Mesenchymal stem cell (in vitro differentiated cells and primary cell): ENCODE data around the gene ADGRV1.

Experiments used
- DNase-seq: peaks from one replicate; pipeline ENCODE4 v3.0.0-alpha.2; 2013
- H2AFZ ChIP-seq: one replicate; pipeline ENCODE4 v1.6.1; 2013; ENCODE audit warnings: low read depth, mild to moderate bottlenecking, control low read depth, inconsistent platforms, low read length, moderate library complexity
- H2AK5ac ChIP-seq: 2 replicates; pipeline ENCODE4 v1.6.1; 2013; ENCODE audit warnings: low read length, moderate library complexity, mild to moderate bottlenecking, inconsistent platforms; ENCODE audit not compliant: severe bottlenecking
- H2BK120ac ChIP-seq: one replicate; pipeline ENCODE4 v1.6.1; 2013; ENCODE audit warnings: low read depth, mild to moderate bottlenecking, inconsistent platforms, low read length, moderate library complexity
- H2BK12ac ChIP-seq, 2 experiments: one replicate each; pipeline ENCODE4 v1.6.1; 2013; ENCODE audit warnings: inconsistent platforms in 2 of 2, low read length in 2 of 2, mild to moderate bottlenecking in 2 of 2, moderate library complexity in 2 of 2, control low read depth in 1 of 2
- H2BK15ac ChIP-seq: one replicate; pipeline ENCODE4 v1.6.1; 2013; ENCODE audit warnings: mild to moderate bottlenecking, low read depth, inconsistent platforms; ENCODE audit not compliant: poor library complexity, severe bottlenecking
- H2BK5ac ChIP-seq: 2 replicates; pipeline ENCODE4 v1.6.1; 2013; ENCODE audit warnings: low read depth, mild to moderate bottlenecking, low read length, control low read depth, inconsistent platforms; ENCODE audit not compliant: poor library complexity, severe bottlenecking
- H3K14ac ChIP-seq, 2 experiments: one replicate each; pipeline ENCODE4 v1.6.1; 2013; ENCODE audit warnings: inconsistent platforms in 2 of 2, low read length in 2 of 2, control low read depth in 1 of 2, mild to moderate bottlenecking in 1 of 2, moderate library complexity in 1 of 2
- H3K18ac ChIP-seq, 2 experiments: one replicate each; pipeline ENCODE4 v1.6.1; 2013; ENCODE audit warnings: inconsistent platforms in 2 of 2, low read length in 2 of 2, control low read depth in 1 of 2, low read depth in 1 of 2, mild to moderate bottlenecking in 1 of 2
- H3K23ac ChIP-seq, 2 experiments: one replicate each; pipeline ENCODE4 v1.6.1; 2013; ENCODE audit warnings: inconsistent platforms in 2 of 2, low read length in 2 of 2, mild to moderate bottlenecking in 2 of 2, moderate library complexity in 2 of 2, control low read depth in 1 of 2
- H3K27ac ChIP-seq: 2 replicates; pipeline ENCODE4 v1.5.1; 2013; ENCODE audit warnings: mild to moderate bottlenecking, moderate library complexity, low read length, control low read depth, inconsistent platforms; ENCODE audit not compliant: poor library complexity, severe bottlenecking
- H3K27me3 ChIP-seq, 2 experiments: 2 replicates each; pipeline versions ENCODE4 v1.6.1 to v1.7.0; 2013; ENCODE audit warnings: low read length in 2 of 2, mild to moderate bottlenecking in 2 of 2, moderate library complexity in 2 of 2, control low read depth in 1 of 2, inconsistent platforms in 1 of 2; ENCODE audit not compliant: control insufficient read depth in 1 of 2, insufficient read depth in 1 of 2
- H3K36me3 ChIP-seq, 2 experiments: 2 replicates each; pipeline versions ENCODE4 v1.6.1 to v1.7.0; 2013; ENCODE audit warnings: low read length in 2 of 2, control low read depth in 1 of 2, inconsistent platforms in 1 of 2, low read depth in 1 of 2, mild to moderate bottlenecking in 1 of 2; ENCODE audit not compliant: insufficient read depth in 2 of 2, control insufficient read depth in 1 of 2
- H3K4ac ChIP-seq, 2 experiments: one replicate each; pipeline ENCODE4 v1.6.1; 2013; ENCODE audit warnings: inconsistent platforms in 2 of 2, low read length in 2 of 2, mild to moderate bottlenecking in 2 of 2, moderate library complexity in 2 of 2, control low read depth in 1 of 2, low read depth in 1 of 2
- H3K4me1 ChIP-seq: 2 replicates; pipeline ENCODE4 v1.6.1; 2013; ENCODE audit warnings: low read depth, low read length, control low read depth; ENCODE audit not compliant: control insufficient read depth, insufficient read depth
- H3K4me2 ChIP-seq: 2 replicates; pipeline ENCODE4 v1.6.1; 2013; ENCODE audit warnings: low read length, mild to moderate bottlenecking, inconsistent platforms; ENCODE audit not compliant: poor library complexity, severe bottlenecking
- H3K4me3 ChIP-seq, 2 experiments: 2 replicates each; pipeline versions ENCODE4 v1.5.1 to v1.7.0; 2013; ENCODE audit warnings: low read length in 2 of 2, mild to moderate bottlenecking in 2 of 2, control low read depth in 1 of 2, low read depth in 1 of 2; ENCODE audit not compliant: insufficient read depth in 1 of 2
- H3K79me1 ChIP-seq: replicated peaks from 2 replicates; pipeline ENCODE4 v1.6.1; 2013; ENCODE audit warnings: mild to moderate bottlenecking, control low read depth, low read length, inconsistent platforms; ENCODE audit not compliant: poor library complexity, severe bottlenecking
- H3K9ac ChIP-seq: 2 replicates; pipeline ENCODE4 v1.7.0; 2013; ENCODE audit warnings: mild to moderate bottlenecking, low read length, moderate library complexity
- H3K9me3 ChIP-seq: 2 replicates; pipeline ENCODE4 v1.7.0; 2013; ENCODE audit warnings: mild to moderate bottlenecking, low read length; ENCODE audit not compliant: control insufficient read depth
- H4K8ac ChIP-seq: one replicate; pipeline ENCODE4 v1.6.1; 2013; ENCODE audit warnings: inconsistent platforms, mild to moderate bottlenecking, low read length, moderate library complexity
- H4K91ac ChIP-seq: one replicate; pipeline ENCODE4 v1.6.1; 2013; ENCODE audit warnings: mild to moderate bottlenecking, low read length, inconsistent platforms
- WGBS: methylation state at CpG from one replicate; pipeline ENCODE4 v1.1.7; 2013; ENCODE audit warnings: mixed read lengths; 5-methylcytosine and 5-hydroxymethylcytosine counted together

The ADGRV1 gene

DNA sequence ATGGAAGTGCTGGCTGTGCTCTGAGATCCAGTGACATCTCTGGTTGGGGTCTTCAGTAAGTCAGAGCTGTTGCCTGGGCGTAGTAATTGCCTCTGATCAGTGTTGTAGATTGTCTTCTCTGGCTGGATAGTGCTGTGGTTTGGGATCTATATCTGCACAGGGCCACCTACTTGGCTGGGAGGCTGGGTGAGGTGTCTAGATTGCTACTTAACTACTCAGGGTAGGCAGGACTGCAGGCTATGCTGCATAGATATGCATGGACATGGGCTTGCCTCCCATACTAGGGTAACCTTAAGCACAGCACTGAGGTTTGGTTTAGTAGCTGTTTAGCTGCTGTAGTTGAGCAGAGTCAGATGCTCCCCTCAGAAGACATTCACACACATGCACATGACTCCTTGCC lies 181.0 kb downstream of the ADGRV1 start:
- Histone ChIP-seq H2BK120ac (no peak overlapping the region), H3K9ac (no peak overlapping the region), H3K4me2 (no peak overlapping the region), H3K4ac (no peak overlapping the region), H3K4me1 (no peaks in the 10 kb centered on the region), H2AFZ (no peak overlapping the region), H3K14ac (no peak overlapping the region), H2BK5ac (no peak overlapping the region), H4K8ac (no peak overlapping the region), H3K36me3 (no peaks in the 10 kb centered on the region), H3K23ac (peak overlapping the region in 1 of 2 experiments; percentile 77), H3K27ac (no peak overlapping the region), H3K18ac (no peak overlapping the region), H3K27me3 (no peaks in the 10 kb centered on the region), H3K79me1 (no peaks in the 10 kb centered on the region), H3K9me3 (peaks cover 25% of the 10 kb centered on the region), H3K4me3 (no peak overlapping the region), H2BK15ac (no peak overlapping the region), H2BK12ac (no peak overlapping the region), H2AK5ac (no peak overlapping the region), H4K91ac (no peak overlapping the region)
- DNase-seq = no peak
- WGBS = 62% methylated on average over 1 of the region's 1 CpG

DNA sequence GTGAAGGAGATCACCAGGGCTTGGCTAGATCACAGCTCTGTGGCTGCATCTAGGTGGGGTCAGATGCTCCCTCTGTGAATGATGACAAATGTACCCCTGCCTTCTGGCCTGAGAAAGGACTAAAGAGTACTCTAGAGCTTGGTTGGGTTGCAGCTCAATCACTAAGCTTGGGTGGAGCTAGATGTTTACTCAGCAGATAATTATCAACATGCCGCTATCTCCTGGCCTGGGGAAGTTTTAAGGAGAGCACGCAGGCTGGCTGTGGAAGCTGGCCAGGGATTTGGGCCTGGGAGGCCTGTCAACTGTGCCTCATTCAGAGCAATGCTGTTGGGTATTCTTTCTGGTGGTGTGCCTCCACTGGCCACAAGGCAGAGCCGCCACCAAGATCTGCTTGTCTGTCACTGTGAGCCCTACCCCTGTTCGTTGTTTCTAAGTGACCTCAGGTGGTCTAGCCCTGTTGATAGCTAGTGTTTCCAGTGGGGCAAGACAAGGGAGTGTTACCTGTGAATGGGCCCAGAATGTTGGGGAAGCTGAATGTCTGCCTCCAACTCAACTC lies 181.7 kb downstream of the ADGRV1 start:
- H3K4ac ChIP-seq = no peak overlapping the region
- no peak overlapping the region for H2AK5ac ChIP-seq
- WGBS = 77% methylated on average over 4 of the region's 4 CpGs
- H4K8ac ChIP-seq = no peak overlapping the region
- no peak overlapping the region for H2BK15ac ChIP-seq
- no peak overlapping the region for H2BK12ac ChIP-seq
- no peak overlapping the region for H2AFZ ChIP-seq
- H3K18ac ChIP-seq = no peak overlapping the region
- no peak overlapping the region for H3K4me2 ChIP-seq
- peaks cover 25% of the 10 kb centered on the region for H3K9me3 ChIP-seq
- H3K23ac ChIP-seq = no peak overlapping the region
- H4K91ac ChIP-seq = no peak overlapping the region
- no peak overlapping the region for H2BK5ac ChIP-seq
- H2BK120ac ChIP-seq = no peak overlapping the region
- H3K36me3 ChIP-seq = no peaks in the 10 kb centered on the region
- no peak overlapping the region for H3K4me3 ChIP-seq
- no peaks in the 10 kb centered on the region for H3K79me1 ChIP-seq
- H3K27ac ChIP-seq = no peak overlapping the region
- H3K9ac ChIP-seq = no peak overlapping the region
- DNase-seq = no peak
- H3K27me3 ChIP-seq = no peaks in the 10 kb centered on the region
- H3K4me1 ChIP-seq = no peaks in the 10 kb centered on the region
- H3K14ac ChIP-seq = no peak overlapping the region

DNA sequence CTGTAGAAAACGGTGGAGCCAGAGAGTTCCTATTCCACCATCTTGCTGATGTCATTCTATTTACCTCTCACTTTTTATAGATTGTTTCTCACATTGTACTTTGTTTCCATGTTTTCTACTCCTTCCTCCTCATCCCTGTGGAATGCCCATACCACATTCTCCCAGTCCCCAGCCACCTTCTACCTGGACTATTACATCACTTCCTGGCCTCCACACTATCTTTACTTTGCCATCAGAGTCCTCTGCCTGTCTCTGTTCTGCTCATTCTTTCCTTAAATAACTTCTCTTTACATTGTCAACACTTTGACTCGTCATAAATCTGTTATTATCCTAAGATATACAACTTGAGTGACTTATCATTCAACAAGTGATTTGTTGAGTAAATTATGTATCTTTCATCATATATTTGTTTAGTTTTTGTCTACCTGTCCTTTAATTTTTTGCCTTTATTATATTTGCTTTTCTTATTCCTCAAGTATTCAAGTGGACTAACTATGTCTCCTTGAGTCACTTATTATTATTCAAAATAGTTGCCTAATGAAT lies 182.5 kb downstream of the ADGRV1 start:
- H3K79me1 ChIP-seq = no peaks in the 10 kb centered on the region
- H3K36me3 ChIP-seq = no peaks in the 10 kb centered on the region
- no peak overlapping the region for H2BK15ac ChIP-seq
- H3K18ac ChIP-seq = no peak overlapping the region
- no peak overlapping the region for H3K9ac ChIP-seq
- H3K27me3 ChIP-seq = no peaks in the 10 kb centered on the region
- H2BK120ac ChIP-seq = no peak overlapping the region
- H3K4me3 ChIP-seq = no peak overlapping the region
- H3K4me2 ChIP-seq = no peak overlapping the region
- no peak overlapping the region for H2AK5ac ChIP-seq
- H3K23ac ChIP-seq = no peak overlapping the region
- H2BK12ac ChIP-seq = no peak overlapping the region
- no peak overlapping the region for H3K27ac ChIP-seq
- no peak overlapping the region for H3K14ac ChIP-seq
- H3K4ac ChIP-seq = no peak overlapping the region
- H4K91ac ChIP-seq = no peak overlapping the region
- no peak overlapping the region for H2BK5ac ChIP-seq
- no peak overlapping the region for H2AFZ ChIP-seq
- H3K4me1 ChIP-seq = no peaks in the 10 kb centered on the region
- no peak overlapping the region for H4K8ac ChIP-seq
- peaks cover 25% of the 10 kb centered on the region for H3K9me3 ChIP-seq
- 87% methylated on average over 1 of the region's 2 CpGs for WGBS
- DNase-seq = no peak

DNA sequence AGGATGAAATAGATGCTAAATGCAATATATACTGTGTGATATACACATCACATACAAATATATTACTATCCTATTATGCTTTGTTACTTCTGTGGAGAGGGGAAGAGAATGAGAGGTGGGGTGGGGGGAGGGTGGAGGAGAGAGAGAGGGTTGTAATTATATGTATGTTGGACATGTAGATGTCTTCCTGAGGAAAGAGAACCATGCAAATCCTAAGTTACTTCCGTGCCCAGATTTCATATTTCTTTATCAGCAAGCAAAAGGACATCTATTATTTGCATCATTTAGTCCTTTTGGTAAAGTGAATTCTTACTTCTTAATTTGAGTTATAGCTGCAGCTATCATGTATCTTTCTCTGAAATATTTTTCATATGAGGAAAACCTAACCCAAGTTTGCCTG lies 187.5 kb downstream of the ADGRV1 start:
- H3K14ac ChIP-seq = no peak overlapping the region
- H3K23ac ChIP-seq = no peak overlapping the region
- no peak overlapping the region for H3K18ac ChIP-seq
- H3K4me2 ChIP-seq = no peak overlapping the region
- H2AK5ac ChIP-seq = no peak overlapping the region
- peaks cover 0 to 13% of the 10 kb centered on the region in 2 experiments for H3K27me3 ChIP-seq
- H3K79me1 ChIP-seq = no peaks in the 10 kb centered on the region
- H2BK15ac ChIP-seq = no peak overlapping the region
- WGBS = no CpG with 5 or more reads among the region's 1 CpG
- H3K27ac ChIP-seq = no peak overlapping the region
- no peak overlapping the region for H2AFZ ChIP-seq
- no peak overlapping the region for H3K4ac ChIP-seq
- peaks cover 1% of the 10 kb centered on the region for H3K9me3 ChIP-seq
- H2BK120ac ChIP-seq = no peak overlapping the region
- H3K4me3 ChIP-seq = no peak overlapping the region
- H2BK5ac ChIP-seq = no peak overlapping the region
- no peak overlapping the region for H4K91ac ChIP-seq
- H3K36me3 ChIP-seq = no peaks in the 10 kb centered on the region
- H3K4me1 ChIP-seq = peaks cover 1% of the 10 kb centered on the region
- no peak overlapping the region for H4K8ac ChIP-seq
- no peak overlapping the region for H2BK12ac ChIP-seq
- H3K9ac ChIP-seq = no peak overlapping the region
- DNase-seq = no peak
